Loucy (cell line): Measurements from ENCODE around the gene VAV3.

Experiments
- EZH2phosphoT487 ChIP-seq: fragments of 200-600 bp; IDR thresholded peaks from 2 replicates; pipeline ENCODE4 v1.6.1; 2018; ENCODE audit warnings: antibody characterized with exemption, mild to moderate bottlenecking, moderate library complexity, borderline replicate concordance
- TF ChIP-seq, protein P1 (sequence below): fragments of 200-600 bp; sonication (generic); conservative IDR thresholded peaks from 2 replicates; pipeline ENCODE4 v1.5.1; 2014; ENCODE audit warnings: mild to moderate bottlenecking, antibody characterized with exemption, low read length

DNA sequence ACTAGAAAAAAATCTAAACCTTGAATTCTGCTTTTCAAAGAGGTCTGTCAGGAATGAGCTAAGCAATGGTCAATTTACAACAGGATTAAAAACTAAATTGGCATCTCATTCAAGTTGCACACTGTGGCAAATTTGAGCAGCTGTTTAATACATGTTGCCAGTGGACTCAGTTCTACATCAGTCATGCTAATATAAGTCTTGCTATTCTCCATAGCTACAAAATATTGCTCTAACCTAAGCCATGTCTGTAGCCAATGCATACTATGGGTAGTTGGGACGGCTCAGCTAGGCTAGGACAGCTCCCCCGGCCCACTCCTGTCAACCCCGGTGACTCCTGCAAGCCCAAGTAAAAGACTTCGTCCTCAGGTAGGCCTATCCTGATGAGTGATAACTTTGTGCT, 10.9 kb upstream of the VAV3 start:
- TF ChIP-seq, protein P1, sequence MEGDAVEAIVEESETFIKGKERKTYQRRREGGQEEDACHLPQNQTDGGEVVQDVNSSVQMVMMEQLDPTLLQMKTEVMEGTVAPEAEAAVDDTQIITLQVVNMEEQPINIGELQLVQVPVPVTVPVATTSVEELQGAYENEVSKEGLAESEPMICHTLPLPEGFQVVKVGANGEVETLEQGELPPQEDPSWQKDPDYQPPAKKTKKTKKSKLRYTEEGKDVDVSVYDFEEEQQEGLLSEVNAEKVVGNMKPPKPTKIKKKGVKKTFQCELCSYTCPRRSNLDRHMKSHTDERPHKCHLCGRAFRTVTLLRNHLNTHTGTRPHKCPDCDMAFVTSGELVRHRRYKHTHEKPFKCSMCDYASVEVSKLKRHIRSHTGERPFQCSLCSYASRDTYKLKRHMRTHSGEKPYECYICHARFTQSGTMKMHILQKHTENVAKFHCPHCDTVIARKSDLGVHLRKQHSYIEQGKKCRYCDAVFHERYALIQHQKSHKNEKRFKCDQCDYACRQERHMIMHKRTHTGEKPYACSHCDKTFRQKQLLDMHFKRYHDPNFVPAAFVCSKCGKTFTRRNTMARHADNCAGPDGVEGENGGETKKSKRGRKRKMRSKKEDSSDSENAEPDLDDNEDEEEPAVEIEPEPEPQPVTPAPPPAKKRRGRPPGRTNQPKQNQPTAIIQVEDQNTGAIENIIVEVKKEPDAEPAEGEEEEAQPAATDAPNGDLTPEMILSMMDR = no peak
- no peak for TF ChIP-seq EZH2phosphoT487
